LNCAP (cell line): Measurements from ENCODE around the gene KRT84.

Experiments used
- TF ChIP-seq, protein P1 (sequence below): fragments of 450-650 bp; IDR thresholded peaks from 2 replicates; pipeline ENCODE4 v1.5.1; 2017; ENCODE audit warnings: mild to moderate bottlenecking

KRT84 gene

DNA sequence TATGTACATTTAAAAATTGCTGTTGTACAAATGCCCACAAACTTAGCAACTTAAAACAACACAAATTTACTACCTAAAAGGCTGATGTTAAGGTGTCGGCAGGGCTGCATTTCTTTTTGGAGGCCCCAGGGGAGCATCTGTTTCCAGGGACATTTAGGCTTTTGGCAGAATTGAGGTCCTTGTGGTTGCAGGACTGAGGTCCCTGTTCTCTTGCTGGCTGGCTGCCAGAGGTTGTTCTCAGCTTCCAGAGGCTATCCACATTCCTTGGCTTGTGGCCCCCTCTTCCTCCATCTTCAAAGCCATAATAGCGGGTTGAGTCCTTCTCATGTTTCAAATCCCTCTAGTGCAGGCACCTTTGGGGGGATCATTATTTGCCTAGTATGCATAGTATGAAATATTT lies 41.9 kb downstream of the KRT84 start:
- TF ChIP-seq, protein P1, sequence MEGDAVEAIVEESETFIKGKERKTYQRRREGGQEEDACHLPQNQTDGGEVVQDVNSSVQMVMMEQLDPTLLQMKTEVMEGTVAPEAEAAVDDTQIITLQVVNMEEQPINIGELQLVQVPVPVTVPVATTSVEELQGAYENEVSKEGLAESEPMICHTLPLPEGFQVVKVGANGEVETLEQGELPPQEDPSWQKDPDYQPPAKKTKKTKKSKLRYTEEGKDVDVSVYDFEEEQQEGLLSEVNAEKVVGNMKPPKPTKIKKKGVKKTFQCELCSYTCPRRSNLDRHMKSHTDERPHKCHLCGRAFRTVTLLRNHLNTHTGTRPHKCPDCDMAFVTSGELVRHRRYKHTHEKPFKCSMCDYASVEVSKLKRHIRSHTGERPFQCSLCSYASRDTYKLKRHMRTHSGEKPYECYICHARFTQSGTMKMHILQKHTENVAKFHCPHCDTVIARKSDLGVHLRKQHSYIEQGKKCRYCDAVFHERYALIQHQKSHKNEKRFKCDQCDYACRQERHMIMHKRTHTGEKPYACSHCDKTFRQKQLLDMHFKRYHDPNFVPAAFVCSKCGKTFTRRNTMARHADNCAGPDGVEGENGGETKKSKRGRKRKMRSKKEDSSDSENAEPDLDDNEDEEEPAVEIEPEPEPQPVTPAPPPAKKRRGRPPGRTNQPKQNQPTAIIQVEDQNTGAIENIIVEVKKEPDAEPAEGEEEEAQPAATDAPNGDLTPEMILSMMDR = no peak

DNA sequence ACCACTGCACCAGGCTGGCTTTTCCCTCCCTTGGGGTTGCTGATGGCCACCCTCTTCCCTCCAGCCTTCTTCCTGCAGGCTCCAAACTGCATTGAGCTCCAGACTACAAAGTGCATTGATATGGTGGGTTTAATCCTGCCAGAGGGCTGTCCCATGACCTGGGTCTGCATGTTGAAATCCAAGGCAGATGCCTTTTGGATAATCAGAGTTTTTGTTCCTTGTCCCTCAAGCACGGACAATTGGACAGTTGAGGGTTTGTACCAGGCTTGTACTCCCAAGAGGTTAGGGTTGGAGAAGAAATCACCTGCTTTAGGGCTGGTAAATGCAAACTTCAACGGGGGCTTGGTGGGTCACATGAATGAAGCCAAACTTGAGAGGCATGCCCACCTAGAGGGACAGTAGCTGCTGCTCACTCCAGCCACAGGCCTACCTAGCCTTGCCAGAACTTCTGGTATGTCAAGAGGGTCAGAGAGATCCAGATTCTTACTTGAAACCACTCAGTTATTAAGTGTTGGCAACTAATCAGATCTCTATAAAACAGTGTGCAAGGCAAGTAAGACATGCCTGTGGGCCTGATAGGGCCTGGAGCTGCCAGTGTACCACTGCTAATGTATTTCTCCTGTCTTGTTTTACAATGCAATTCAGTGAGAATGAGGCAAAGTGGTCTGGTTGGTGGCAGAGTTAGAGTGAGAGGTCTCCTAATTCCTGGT lies 42.5 kb downstream of the KRT84 start:
- TF ChIP-seq, protein P1 = no peak

DNA sequence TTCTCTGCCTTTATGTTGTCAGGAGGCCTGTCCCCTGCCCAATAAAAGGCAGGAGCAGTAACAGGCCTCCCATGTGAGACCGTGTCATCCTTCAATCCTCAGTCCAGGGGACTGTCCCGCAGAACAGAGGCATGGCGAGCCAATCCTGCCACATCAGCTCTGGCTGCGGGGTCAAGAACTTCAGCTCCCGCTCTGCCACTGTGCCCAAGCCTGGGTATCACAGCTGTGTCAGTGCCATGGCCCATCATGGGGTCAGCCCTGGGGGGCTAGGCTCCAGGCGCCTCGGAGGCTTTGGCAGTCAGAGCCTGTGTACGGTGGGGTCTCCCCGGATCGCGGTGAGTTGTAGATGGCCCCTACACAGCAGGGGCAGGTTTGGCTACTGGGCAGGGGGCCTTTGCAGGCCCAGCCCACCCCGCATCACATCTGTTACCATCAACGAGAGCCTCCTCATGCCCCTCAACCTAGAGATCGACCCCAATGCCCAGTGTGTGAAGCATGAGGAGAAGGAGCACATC lies 44.3 kb downstream of the KRT84 start:
- TF ChIP-seq, protein P1 = no peak

DNA sequence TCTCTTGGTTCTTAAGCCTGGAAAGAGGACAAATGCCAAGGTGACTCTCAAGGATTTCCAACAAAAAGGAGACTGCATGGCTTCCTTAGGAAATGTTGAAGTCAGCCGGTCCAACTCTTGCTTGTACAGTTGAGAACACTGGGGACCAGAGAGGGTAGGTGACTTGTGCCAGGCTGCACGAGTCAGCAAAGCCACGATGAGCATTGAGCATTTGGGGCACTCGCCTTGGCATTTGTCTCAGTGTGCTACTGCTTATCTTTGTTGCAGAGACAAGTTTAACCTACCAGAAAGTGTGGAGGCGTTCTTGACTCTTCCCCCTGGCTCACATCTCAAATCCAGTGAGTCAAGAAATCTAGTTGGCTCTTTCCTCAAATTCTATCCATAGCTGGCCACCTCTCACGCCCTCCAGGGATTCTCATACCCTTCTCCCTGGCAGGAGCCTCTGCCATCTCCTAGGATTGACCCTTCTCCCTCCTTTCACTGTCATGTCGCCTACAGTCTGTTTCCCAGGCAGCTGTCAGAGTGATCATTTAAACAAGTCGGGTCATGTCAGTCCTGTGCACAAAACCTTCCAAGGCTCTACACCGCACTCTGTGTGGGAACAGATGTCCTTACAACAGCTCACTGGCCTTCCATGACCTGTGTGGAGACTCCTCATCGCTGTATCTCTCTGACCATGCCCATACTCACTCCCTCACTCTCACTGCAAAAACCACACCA lies 47.1 kb downstream of the KRT84 start:
- TF ChIP-seq, protein P1 = no peak

DNA sequence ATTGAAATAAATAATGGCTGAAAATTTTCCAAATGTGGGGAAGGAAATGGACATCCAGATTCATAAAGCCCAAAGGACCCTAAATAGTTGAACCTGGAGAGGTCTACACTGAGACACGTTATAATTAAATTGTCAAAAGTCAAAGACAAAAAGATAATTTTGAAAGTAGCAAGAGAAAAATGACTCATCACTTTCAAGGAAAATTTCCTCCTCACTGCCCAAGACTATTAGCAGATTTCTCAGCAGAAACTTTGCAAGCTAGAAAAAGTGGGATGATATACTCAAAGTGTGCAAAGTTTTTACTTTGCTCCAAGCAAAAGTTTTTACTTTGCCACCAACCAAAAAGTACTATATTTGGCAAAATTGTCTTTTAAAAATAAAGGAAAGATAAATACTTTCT lies 48.4 kb downstream of the KRT84 start:
- TF ChIP-seq, protein P1 = no peak

DNA sequence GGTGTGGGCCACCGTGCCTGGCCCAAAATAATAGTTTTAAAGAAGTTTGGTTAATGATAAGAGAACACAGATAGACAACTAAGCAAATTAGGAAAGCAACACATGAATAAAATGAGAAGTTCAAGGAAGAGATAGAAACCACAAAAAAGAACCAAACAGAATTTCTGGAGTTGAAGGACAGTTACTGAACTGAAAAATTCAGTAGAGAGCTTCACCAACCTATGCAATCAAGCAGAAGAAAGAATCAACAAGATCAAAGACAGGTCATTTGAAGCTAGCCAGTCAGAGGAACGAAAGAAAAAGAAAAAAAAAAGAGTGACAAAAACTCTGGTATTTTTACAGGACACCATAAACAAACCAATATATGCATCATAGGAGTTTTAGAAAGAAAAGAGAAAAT lies 48.8 kb downstream of the KRT84 start:
- TF ChIP-seq, protein P1 = no peak

DNA sequence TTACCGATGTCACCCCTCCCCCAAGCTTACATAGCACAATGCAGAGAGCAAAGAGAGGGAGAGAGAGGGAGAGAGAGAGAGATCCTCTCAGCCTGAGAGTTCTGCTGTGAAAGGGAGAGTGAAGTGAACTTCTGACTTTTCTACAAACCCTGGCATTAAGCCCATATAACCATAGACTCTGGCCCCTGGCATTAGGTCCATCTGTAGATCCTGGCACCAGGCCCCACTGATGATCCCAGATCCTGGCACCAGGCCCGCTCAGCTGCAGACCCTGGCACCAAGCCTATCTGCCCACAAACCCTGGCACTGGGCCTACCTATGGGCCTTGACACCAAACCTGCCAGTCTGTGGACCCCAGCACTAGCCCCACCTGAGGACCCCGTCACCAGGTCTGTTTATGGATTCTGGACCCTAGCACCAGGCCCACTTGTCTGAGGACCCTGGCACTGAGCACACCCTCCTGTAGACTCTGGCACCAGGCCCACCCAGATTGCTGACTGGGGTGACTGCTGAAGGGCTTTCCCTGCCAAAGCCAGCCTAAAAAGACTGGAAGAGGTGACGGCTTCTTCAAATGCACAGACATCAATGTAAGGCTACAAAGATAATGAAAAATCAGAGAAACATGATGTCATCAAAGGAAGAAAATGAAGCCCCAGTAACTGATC lies 49.7 kb downstream of the KRT84 start:
- TF ChIP-seq, protein P1 = no peak
